Kidney epithelial cell (primary cell): ENCODE data around the gene RHOXF1. TPM values are rescaled to one million over a fixed set of nuclear protein-coding genes. Genes with fewer than 3 reads are reported as not detected.
"Not testable (repeated sequence)": the region's sequence is repeated elsewhere in the genome, so short reads cannot be mapped to it uniquely, and the experiment has no call there.

ENCODE experiments used
- DNase-seq: peaks from one replicate; pipeline ENCODE4 v3.0.0-alpha.2; 2010; ENCODE audit warnings: low read depth
- H3K27me3 ChIP-seq: 2 replicates; pipeline ENCODE4 v1.6.0; 2011; ENCODE audit warnings: low read length; ENCODE audit not compliant: control insufficient read depth, insufficient read depth
- H3K36me3 ChIP-seq: 2 replicates; pipeline ENCODE4 v1.5.1; 2011; ENCODE audit warnings: low read length; ENCODE audit not compliant: control insufficient read depth, insufficient read depth
- H3K4me3 ChIP-seq: 2 replicates; pipeline ENCODE4 v1.5.1; 2011; ENCODE audit warnings: low read depth, mild to moderate bottlenecking, control low read depth, low read length
- CTCF ChIP-seq: IDR thresholded peaks from 2 replicates; pipeline ENCODE4 v1.5.1; 2011; ENCODE audit warnings: mild to moderate bottlenecking, moderate library complexity, low read length, control low read depth, inconsistent platforms; ENCODE audit not compliant: insufficient read depth, poor library complexity, severe bottlenecking
- total RNA-seq: library from RNA; depleted of rRNA; stranded (reverse); fragments of >200 nt; gene quantifications from 2 replicates; pipeline ENCODE4 v1.2.3, GENCODE V29; 2015

RHOXF1 gene
- total RNA-seq, 1 donor from 2014 or later = not detected

- Histone ChIP-seq H3K27me3 (no peaks in the 10 kb centered on the region), H3K36me3 (no peaks in the 10 kb centered on the region), H3K4me3 (no peak overlapping the region)
- TF ChIP-seq CTCF = no peak
- DNase-seq = no peak
Measured at GRCh38 chrX:120144178-120144844, 28.6 kb upstream of the RHOXF1 start.

DNA sequence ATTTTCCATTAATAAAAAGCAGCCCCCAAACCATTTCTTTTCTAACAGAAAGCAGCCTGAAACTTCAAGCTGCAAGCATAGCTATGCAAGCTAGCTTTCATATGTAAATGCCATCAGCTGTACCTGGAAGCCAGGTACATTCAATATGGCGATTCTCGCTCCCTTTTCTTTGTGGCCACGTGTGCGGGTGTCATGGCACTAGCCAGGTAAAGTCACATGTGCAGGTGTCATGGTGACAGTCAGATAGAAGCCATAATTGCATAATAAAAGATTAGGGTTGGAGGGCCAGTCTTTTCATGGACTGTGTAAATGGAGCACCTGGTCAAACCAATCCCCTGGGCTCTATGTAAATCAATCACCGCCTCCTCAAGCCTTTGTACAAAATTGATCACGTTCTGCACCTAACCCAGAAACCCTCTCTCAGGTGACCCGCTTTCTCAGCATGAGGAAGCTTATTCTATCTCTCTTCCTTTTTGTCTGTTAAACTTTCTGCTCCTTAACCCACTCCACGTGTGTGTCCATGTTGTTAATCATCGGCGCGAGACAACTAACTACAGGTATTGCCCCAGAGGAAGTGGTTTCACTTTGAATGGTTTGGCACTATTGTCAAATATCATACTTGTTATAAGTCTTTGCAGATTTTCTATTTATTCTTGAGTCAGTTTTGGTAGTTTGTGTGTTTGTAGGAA, 24.7 kb upstream of the RHOXF1 start:
- H3K36me3 ChIP-seq = no peaks in the 10 kb centered on the region
- no peak for DNase-seq
- no peak overlapping the region for H3K4me3 ChIP-seq
- H3K27me3 ChIP-seq = no peaks in the 10 kb centered on the region
- TF ChIP-seq CTCF = no peak

DNA sequence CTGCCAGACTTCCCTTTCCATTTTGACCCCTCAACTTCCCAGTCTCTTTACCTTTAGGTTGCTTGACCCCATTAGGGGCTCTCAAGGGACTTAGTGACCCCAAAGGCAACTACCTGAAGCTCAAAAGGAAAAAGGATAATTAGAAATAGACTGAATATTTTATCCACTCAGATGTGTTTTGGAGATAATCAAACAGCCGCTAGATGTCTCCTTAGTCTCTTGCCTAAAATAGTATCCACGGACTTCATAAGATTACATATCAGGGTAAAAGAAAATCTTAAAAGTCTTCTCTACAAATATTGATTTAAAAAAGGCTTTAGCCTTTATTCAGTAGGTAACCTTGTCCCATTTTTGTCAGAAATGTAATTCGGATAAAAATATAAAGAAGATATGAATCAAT, 21.7 kb upstream of the RHOXF1 start:
- no peak for DNase-seq
- Histone ChIP-seq H3K4me3 (no peak overlapping the region), H3K36me3 (no peaks in the 10 kb centered on the region), H3K27me3 (no peaks in the 10 kb centered on the region)
- TF ChIP-seq CTCF = no peak

- H3K36me3 ChIP-seq = no peaks in the 10 kb centered on the region
- no peaks in the 10 kb centered on the region for H3K27me3 ChIP-seq
- DNase-seq = no peak
- TF ChIP-seq CTCF = no peak
- H3K4me3 ChIP-seq = no peak overlapping the region
Measured at GRCh38 chrX:120136840-120137239, 21.1 kb upstream of the RHOXF1 start.

DNA sequence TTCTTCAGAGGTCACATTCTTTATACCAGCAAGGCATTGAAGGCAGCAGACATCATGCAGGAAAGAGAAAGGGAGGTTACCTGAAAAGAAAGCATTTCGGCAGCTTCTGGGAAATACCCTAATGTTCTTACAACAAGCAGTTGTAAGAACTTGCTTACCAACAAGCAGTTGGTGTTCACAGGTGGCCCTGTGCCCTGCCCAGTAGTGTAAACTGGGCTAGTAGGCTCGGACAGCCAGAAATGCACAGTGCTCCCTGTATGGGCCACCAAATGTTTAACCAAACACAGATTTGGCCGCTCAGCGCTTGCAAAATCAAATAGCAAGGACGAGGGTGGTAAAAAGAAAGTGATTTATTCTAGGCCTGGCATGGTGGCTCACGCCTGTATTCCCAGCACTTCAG, 20.4 kb upstream of the RHOXF1 start:
- Histone ChIP-seq H3K27me3 (no peaks in the 10 kb centered on the region), H3K4me3 (no peak overlapping the region), H3K36me3 (no peaks in the 10 kb centered on the region)
- DNase-seq = no peak
- TF ChIP-seq CTCF = no peak

DNA sequence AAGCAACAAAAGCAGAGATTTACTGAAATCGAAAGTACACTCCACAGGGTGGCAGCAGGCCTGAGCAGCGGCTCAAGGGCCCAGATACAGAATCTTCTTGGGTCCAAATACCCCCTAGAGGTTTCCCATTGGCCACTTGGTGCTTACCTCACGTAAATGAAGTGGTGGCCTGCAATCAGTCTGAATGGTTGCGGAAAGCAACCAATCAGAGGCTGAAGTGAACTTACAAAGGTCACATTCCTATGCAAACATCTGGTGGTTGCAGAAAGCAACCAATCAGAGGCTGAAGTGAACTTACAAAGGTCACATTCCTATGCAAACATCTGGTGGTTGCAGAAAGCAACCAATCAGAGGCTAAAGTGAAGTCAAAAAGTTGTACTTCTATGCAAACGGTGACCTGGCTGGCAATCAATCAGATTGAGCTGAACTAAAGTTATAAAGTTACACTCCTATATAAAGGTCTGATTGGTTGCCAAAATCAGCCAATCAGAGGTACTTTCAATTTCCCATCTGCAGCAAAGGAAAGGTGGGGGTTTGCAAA, 12.7 kb upstream of the RHOXF1 start:
- not testable (repeated sequence) for DNase-seq, H3K36me3 ChIP-seq, H3K4me3 ChIP-seq, H3K27me3 ChIP-seq
